Right forelimb (tissue), 1 donor: ENCODE results near the gene ADGRG3.
"Not testable (repeated sequence)": the region's sequence is repeated elsewhere in the genome, so short reads cannot be mapped to it uniquely, and the experiment has no call there.

Experiments used
- DNase-seq: peaks from one replicate; pipeline ENCODE4 v3.0.0-alpha.2; 2018

The ADGRG3 gene

DNA sequence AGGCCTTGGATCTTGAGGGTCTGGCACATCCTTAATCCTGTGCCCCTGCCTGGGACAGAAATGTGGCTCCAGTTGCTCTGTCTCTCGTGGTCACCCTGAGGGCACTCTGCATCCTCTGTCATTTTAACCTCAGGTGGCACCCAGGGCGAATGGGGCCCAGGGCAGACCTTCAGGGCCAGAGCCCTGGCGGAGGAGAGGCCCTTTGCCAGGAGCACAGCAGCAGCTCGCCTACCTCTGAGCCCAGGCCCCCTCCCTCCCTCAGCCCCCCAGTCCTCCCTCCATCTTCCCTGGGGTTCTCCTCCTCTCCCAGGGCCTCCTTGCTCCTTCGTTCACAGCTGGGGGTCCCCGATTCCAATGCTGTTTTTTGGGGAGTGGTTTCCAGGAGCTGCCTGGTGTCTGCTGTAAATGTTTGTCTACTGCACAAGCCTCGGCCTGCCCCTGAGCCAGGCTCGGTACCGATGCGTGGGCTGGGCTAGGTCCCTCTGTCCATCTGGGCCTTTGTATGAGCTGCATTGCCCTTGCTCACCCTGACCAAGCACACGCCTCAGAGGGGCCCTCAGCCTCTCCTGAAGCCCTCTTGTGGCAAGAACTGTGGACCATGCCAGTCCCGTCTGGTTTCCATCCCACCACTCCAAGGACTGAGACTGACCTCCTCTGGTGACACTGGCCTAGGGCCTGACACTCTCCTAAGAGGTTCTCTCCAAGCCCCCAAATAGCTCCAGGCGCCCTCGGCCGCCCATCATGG, 4.0 kb upstream of the ADGRG3 start:
- no peak for DNase-seq

DNA sequence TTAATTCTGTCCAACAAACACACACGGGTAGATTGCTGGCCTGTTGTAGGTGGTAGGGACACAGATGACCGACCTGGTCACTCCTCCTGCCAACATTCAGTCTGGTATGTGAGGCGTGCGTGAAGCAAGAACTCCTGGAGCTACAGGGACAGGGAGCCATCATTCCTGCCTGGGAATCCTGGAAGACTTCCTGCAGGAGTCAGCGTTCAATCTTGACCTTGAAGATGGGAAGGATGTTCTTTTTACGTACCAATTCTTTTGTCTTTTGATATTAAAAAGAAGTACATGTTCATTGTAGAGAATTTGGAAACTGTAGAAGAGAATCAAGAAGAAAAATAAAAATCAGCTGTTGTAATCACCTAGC, 3.5 kb upstream of the ADGRG3 start:
- DNase-seq, result no peak

GRCh38 chr16:57665541-57665940, 2.6 kb upstream of the ADGRG3 start:
- no peak for DNase-seq

DNA sequence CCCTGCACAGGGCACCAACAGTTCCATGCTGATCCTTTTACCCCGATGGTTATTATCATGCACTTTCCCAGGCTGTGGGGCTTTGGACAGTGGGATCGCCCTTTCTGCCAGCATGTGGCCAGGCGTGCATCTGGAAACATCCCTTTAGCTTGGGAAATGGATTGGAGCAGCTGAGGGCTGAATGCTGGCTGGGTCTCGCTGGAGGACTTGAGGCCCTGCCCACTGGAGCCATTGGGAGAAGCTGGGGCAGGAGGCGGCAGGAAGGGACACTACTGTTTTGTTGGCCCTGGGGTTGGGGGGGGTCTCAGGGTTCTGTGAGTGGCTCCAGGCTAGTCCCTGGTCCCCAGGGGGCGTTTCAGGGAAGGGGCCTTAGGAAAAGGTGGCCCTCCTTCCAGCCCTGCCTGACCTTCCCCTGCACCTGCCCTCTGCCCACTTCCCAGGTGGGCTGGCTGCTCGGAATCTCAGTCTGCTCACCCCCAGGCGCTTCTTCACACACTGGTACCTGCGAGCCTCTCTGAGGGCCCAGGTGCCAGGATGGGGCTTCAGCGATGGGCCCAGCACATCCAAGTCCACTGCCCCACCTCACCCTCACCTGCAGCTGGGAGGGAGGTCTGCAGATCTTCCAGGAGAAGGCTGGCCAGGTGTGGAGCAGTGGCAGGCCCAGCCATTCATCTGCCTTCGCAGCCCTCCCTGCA, 1.6 kb upstream of the ADGRG3 start:
- no peak for DNase-seq

- DNase-seq, result no peak
Observed at GRCh38 chr16:57667048-57667525, 1.0 kb upstream of the ADGRG3 start.

DNA sequence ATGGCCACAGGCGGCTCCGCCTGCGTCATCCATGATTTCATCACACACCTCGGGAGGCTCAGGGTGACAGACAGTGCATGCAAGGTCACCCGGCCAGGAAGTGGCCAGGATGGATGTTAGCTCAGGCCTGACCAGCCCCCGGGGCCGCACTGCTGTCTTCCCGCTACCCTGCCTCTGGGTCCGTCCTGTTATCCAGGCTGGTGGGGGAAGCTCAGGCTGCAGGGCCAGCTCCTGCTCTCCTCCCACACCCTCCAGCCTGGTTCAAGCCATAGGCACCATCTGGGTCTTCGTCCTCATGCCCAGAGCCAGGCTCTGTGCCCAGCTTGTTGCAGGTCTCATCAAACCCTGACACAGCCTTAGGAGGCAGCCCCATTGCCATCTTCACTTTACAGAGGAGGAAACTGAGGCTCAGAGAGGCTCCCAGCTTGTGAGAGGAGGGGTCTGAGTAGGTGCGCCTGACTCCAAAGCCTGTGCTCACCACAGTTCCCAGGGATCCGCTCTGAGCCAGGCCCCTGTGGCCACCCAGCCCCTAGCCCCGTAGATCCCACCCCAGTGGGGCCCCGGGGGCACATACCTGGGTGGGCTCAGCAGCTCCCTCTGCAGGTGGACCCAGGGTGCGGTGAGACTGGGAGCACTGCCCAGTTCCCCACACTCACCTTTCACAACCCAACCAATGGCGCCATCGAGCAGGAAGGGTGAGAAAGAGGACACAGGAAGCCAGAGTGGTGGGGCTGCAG, 412 bp upstream of the ADGRG3 start:
- no peak for DNase-seq

DNA sequence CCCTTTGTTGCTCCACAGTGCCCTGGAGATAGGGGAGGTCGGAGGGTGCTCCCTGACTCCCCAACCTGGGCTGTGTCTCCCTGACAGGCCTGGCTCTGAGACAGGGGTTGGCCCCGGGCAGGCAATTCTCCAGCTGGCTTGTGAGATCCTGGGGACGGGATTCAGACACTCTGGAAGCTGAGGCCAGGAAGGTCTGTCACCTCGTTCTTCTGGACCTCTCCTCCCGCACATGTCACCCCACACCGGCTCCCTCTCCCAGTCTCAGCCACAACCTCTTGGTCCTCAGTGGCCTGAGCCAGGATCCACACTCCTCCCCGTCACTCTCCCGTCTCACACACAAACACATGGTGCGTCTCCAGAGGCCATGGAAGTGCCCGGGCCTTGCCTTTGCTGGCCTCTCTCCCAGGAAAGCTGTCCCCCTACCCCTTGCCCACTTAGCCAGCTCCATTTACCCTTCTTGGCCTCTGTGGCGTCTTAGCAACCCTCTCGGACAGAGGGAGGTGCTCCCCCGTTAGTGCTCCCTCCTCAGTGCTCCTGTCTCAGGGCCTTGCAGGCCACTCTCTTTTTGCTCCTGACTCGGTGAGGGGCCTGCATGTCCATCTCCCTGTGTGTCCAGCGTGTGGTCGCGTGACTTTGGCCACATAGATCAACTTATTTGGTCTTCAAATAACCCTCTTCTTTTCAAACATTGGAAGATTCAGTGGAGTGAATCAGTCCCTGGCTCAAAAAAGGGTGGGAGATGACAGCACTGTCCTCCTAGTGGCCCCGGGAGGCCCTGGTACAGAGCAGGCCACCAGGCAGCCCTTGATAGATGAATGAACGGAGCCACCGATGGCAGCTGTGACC, 747 bp downstream of the ADGRG3 start:
- no peak for DNase-seq

DNA sequence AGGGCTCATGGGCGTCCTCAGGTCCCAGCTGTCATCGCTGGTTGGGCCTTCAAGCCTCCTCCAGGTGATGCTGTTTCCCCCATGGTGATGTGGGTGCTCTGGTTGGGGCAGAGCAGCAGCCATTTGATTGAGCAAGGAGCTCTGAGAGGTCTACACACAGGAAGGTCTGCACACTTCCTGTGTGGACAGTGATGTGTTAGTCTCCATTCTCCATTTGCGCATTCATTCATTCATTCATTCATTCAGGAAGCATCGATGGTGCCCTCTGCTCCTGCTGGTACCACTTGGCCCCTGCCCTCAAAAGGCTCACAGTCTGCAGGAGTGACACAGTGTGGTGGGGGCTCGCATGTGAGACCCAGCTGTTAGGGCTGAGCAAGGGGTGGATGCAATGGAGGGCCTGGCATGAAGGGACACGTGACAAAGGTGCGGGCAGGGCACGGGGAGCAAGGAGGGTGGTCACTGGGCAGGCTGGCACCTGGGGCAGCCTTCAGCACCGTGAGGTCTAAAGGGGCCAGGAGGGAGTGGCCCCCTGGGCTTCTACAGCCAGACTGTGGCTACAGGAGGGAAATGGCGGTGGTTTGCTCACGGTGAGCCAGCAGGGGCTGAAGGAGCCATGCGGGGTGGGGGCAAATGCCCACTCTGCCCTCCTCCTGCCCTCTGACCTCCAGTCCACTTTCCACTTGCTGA, 1.5 kb downstream of the ADGRG3 start:
- DNase-seq, result no peak

GRCh38 chr16:57670196-57670595, 2.1 kb downstream of the ADGRG3 start:
- DNase-seq, result no peak

GRCh38 chr16:57671451-57671850, 3.3 kb downstream of the ADGRG3 start:
- DNase-seq, result not testable (repeated sequence)

- no peak for DNase-seq
Observed at GRCh38 chr16:57672416-57672815, 4.3 kb downstream of the ADGRG3 start.

GRCh38 chr16:57672824-57673223, 4.7 kb downstream of the ADGRG3 start:
- DNase-seq, result no peak

DNA sequence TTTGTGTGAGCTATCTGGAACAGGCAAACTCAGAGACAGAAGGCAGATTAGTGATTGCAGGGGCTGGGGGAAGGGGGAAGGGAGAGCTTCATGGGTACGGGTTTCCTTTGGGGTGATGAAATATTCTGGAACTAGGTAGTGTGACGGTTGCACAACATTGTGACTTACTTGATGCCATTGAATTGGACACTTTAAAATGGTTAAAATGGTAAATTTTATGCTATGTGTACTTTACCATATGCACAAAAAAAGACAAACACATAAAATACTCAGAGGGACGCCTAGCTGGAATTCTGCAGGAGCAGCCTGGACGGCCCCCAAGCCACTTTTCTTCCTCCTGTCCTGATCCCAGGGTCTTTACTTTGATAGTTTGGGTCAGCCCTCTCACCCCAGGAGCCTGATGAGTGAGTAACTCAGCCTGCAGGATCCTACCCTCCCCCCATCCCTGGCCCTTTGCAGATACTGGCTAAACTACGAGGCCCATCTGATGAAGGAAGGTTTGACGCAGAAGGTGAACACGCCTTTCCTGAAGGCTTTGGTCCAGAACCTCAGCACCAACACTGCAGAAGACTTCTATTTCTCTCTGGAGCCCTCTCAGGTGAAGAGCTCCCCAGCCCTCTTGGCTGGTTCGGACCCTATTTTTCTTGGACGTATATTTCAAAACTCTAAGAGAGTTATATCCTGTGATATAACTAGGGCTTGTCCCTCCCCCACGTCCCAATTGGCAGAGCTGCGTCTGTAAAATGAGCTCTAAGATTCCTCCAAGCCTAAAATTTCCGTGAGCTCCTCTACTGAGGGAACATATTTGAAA, 7.8 kb downstream of the ADGRG3 start:
- DNase-seq, result peak; percentile 56

DNA sequence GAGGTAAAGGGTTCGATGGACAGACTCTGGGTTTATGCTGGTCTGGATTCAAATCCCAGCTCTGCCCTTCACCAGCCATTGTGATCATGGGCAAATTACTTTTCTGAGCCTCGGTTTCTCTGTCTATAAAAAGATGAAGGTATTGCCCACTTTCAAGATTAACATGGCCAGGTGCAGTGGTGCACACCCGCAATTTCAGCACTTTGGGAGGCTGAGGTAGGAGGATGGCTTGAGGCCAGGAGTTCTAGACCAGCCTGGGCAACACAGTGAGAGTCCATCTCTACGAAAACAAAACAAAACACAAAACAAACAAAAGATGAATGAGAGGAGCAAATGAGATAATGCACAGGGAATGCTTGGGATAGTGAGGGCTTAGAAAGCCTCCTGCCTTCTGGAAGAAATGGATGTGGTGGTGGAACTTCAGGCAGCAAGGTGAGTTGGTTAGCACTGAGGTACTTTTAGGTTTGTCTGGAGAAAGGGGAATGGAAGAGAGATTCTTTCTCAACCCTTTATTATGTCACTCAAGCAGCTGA, 8.5 kb downstream of the ADGRG3 start:
- DNase-seq, result no peak

DNA sequence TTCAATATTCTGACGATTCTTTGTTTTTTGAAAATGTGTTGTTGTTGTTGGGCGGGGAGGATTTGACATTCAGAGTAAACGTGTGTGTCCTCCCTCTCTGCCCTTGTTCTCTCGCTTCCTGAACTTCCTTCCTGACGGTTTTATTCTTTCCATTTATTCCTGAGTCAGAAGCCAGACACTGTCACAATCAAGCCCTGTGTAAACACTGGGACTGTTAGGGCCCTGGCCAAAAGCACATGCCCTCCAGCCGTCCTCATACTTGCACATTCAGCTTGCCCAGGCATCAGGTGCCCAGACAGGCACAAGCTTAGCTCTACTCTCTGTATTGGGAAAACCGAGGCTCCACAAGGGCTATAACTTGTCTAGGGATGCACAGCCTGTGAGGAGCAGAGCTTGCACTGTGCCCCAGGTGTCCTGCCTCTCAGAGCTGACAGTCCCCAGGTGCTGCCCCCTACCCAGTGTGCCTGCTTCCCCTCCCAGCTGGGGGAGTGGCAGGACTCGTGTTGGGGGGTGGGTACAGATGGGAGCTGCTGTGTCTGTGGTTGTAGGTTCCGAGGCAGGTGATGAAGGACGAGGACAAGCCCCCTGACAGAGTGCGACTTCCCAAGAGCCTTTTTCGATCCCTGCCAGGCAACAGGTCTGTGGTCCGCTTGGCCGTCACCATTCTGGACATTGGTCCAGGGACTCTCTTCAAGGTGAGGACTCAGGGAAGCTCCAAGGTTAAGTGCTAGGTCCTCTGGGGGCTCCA, 9.7 kb downstream of the ADGRG3 start:
- no peak for DNase-seq

DNA sequence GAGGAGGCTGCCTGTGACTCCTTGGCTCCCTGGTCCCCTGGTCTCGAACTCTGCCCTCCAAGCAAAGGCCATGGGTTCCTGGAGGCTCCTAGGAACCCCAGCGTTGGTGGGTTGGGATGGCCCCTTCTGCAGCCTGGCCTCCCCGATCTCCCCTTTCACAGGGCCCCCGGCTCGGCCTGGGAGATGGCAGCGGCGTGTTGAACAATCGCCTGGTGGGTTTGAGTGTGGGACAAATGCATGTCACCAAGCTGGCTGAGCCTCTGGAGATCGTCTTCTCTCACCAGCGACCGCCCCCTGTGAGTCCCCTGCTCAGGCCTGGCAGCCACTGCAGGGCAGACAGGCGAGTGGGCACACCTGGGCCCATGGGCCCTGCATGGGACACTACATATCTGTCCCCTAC, 10.9 kb downstream of the ADGRG3 start:
- DNase-seq, result no peak

DNA sequence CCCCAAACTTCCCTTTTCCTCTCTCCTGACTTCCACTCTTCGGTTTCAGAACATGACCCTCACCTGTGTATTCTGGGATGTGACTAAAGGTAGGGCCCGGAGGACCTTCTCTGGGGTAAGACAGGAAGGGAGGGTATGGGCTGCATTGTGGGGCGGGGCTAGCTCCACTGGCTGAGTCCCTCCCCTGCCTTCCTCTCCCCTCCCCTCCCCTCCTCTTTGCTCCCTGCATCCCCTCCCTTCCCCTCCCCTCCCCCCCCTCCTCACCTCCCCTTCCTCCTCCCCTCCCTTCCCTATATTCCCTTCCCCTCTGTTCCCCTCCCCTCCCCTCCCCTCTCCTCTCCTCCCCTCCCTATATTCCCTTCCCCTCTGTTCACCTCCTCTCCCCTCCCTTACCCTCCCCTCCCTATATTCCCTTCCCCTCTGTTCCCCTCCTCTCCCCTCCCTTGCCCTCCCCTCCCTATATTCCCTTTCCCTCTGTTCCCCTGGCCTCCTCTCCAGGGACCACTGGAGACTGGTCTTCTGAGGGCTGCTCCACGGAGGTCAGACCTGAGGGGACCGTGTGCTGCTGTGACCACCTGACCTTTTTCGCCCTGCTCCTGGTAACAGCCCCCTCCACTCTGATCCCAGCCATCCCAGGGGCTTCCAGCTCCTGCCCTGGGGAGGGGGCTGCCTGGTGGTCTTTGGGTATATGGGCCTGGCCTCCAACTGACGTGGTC, 11.8 kb downstream of the ADGRG3 start:
- no peak for DNase-seq

- no peak for DNase-seq
Observed at GRCh38 chr16:57680842-57681375, 12.8 kb downstream of the ADGRG3 start.
